Measurements from ENCODE around the gene AK2. TPM values are rescaled to one million over a fixed set of nuclear protein-coding genes. Genes with fewer than 3 reads are reported as not detected.

The AK2 gene
- total RNA-seq, 2 experiments from 2014 or later = 181 to 193 TPM

GRCh38 chr1:32958827-32959226 is 77.9 kb downstream of the AK2 start:
- DNase-seq = no peak
- Mint-ChIP-seq H3K9me3 (peaks cover 2% of the 10 kb centered on the region), H3K4me1 (peaks cover 60% of the 10 kb centered on the region), H3K36me3 (ENCODE audit: low read depth) (peaks cover 24% of the 10 kb centered on the region), H3K27me3 (no peaks in the 10 kb centered on the region), H3K27ac (no peak overlapping the region), H3K4me3 (no peak overlapping the region)
- ChIA-PET POLR2A (no interaction called here), CTCF (interaction anchor here (1.0 to 2.1 kb wide), 3 partner anchors 8 to 44 kb away, joined by 3 to 10 read pairs (median 3); no protein-coding TSS in a partner anchor)

Other genes starting within 250 kb of the AK2 start
- gene YARS1, start 219.5 kb downstream of the AK2 start, total RNA-seq = 100 to 1,000 TPM; 167 to 196 TPM
- 10 to 100 TPM; 58.0 to 65.8 TPM for gene S100PBP, start 219.2 kb downstream of the AK2 start, total RNA-seq
- not detected for gene FNDC5, start 166.0 kb downstream of the AK2 start, total RNA-seq
- gene HPCA, start 150.4 kb downstream of the AK2 start, total RNA-seq = not detected
- gene TMEM54, start 135.5 kb downstream of the AK2 start, total RNA-seq = not detected
- 10 to 100 TPM; 18.4 to 20.1 TPM for gene RNF19B, start 72.1 kb downstream of the AK2 start, total RNA-seq
- 1 to 10 TPM; 4.1 to 5.5 TPM for gene AZIN2, start 44.3 kb upstream of the AK2 start, total RNA-seq
- gene TRIM62, start 145.2 kb upstream of the AK2 start, total RNA-seq = 10 to 100 TPM in 1 of 2 experiments, 1 to 10 TPM in 1; 9.3 to 10.2 TPM
- 10 to 100 TPM; 21.4 to 21.8 TPM for gene ZNF362, start 219.6 kb upstream of the AK2 start, total RNA-seq

Measured in activated CD4-positive, alpha-beta T cell treated with anti-CD3 and anti-CD28 coated beads, Interleukin-2, amount 10 ng/mL, durations not matched to agents 7 days and 5 days (primary cell).